ENCODE data around the gene CISD3. TPM values are rescaled to one million over a fixed set of nuclear protein-coding genes. Genes with fewer than 3 reads are reported as not detected.

CISD3 gene
- total RNA-seq, 2 experiments from 2014 or later: 4.7 to 5.7 TPM

DNA sequence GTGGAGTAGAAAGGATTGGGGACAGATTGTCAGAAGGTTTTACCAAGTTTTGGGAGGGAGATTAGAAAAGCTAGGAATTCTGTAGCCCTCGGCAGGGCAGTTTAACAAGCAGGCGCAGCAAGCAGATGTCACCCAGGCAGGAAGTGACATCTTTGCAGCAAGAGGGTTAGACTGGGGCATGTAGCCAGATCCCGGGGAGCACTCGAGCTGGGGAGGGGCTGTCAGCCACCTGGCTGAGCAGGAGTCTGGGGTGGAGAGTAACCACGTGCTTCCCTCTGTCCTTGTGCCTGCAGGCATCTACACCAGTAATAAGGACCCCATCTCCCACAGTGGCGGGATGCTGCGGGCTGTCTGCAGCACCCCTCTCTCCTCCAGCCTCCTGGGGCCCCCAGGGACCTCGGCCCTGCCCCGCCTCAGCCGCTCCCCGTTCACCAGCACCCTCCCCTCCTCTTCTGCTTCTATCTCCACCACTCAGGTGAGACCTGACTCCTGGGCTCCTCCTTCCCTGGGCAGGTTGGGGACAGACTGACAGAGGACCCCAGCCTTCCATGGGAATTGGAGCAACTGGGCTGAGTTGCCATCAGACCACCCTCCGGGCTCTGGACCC, 12.9 kb upstream of the CISD3 start:
- Histone ChIP-seq H3K4me3 (ENCODE audit: low read length) (no peak overlapping the region), H3K4me1 (ENCODE audit: insufficient read depth, low read length) (peaks cover 50% of the 10 kb centered on the region), H3K27ac (ENCODE audit: low read depth in 1 of 2, low read length in 2 of 2) (no peak overlapping the region), H3K36me3 (ENCODE audit: insufficient read depth, low read length) (peaks cover 95% of the 10 kb centered on the region), H3K27me3 (ENCODE audit: control insufficient read depth in 1 of 2, insufficient read depth in 2 of 2, low read length in 2 of 2) (no peaks in the 10 kb centered on the region), H3K9me3 (ENCODE audit: control insufficient read depth in 1 of 2, insufficient read depth in 1 of 2, low read length in 2 of 2) (no peaks in the 10 kb centered on the region)
- ChIA-PET CTCF (interaction anchor here (1.3 kb wide), 1 partner anchor 11 kb away, joined by 3 read pairs; no protein-coding TSS in a partner anchor), POLR2A (interaction anchor here (4.2 to 5.4 kb wide), 2 partner anchors 11 kb away, joined by 42 to 46 read pairs; partner anchors contain the start of gene MLLT6)
- TF ChIP-seq, protein P1, sequence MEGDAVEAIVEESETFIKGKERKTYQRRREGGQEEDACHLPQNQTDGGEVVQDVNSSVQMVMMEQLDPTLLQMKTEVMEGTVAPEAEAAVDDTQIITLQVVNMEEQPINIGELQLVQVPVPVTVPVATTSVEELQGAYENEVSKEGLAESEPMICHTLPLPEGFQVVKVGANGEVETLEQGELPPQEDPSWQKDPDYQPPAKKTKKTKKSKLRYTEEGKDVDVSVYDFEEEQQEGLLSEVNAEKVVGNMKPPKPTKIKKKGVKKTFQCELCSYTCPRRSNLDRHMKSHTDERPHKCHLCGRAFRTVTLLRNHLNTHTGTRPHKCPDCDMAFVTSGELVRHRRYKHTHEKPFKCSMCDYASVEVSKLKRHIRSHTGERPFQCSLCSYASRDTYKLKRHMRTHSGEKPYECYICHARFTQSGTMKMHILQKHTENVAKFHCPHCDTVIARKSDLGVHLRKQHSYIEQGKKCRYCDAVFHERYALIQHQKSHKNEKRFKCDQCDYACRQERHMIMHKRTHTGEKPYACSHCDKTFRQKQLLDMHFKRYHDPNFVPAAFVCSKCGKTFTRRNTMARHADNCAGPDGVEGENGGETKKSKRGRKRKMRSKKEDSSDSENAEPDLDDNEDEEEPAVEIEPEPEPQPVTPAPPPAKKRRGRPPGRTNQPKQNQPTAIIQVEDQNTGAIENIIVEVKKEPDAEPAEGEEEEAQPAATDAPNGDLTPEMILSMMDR (IDR thresholded peaks at IDR 0.05): no peak
- Mint-ChIP-seq H3K27me3 (no peaks in the 10 kb centered on the region), H3K36me3 (ENCODE audit: low read depth) (peaks cover 82% of the 10 kb centered on the region), H3K4me3 (no peak overlapping the region), H3K4me1 (ENCODE audit: low read depth) (peaks cover 27% of the 10 kb centered on the region), H3K9me3 (no peaks in the 10 kb centered on the region), H3K27ac (peak overlapping the region; percentile 46)
- ATAC-seq (ENCODE audit: poor library complexity) (no peak), DNase-seq (no peak)
- intact Hi-C loops (cut with DNase I, micrococcal nuclease): no loop called here

DNA sequence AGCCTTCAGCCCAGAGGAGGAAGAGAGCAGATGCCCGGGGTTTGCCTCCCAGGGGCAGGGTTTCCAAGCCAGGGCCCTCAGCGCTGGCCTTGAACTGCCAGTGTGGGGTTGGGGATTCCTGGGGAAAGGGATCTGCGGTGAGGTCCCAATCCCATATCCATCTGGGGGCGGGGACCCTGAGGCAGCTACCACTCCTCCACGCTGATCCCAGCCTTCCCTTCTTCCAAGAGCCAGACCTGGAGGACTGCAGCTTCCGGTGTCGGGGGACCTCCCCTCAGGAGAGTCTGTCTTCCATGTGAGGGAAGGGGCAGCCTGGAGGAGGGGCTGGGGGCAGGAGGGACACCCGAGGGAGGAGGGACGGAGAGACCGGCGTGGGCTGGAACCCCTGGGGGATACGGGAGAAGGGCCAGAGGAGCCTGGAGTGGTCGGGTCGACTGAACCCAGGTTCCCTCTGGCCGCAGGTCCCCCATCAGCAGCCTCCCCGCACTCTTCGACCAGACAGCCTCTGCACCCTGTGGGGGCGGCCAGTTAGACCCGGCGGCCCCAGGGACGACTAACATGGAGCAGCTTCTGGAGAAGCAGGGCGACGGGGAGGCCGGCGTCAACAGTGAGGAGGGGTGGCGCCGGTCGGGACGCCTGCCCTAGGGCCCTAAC, 10.7 kb upstream of the CISD3 start:
- peak overlapping the region; percentile 63 for H3K27ac Mint-ChIP-seq

DNA sequence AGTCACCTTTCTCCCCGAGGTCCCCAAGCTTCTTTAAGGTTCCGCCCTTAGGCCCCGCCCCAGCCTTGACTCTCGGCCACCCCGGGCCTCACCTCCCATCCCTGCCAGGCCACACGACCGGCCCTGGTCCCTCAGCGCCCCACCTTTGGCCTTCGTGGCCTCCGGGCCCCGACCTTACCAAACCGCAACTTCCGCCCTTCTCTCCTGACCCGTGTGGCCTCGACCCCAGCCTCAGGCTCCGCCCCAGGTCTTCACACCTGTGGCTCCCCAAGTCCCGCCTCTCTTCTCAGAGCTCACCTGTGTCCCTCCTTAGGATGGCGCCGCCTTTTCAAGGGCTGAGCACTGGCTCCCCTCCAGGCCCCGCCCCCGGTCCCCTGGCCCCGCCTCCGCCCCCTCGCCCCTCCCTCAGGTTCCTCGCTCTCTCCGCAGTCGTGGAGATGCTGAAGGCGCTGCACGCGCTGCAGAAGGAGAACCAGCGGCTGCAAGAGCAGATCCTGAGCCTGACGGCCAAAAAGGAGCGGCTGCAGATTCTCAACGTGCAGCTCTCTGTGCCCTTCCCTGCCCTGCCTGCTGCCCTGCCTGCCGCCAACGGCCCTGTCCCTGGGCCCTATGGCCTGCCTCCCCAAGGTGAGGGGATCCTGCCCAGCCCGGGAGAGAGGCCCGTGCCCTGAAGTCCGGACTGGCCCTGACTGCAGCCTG, 10.0 kb upstream of the CISD3 start:
- Histone ChIP-seq H3K36me3 (ENCODE audit: insufficient read depth, low read length) (peaks cover 89% of the 10 kb centered on the region), H3K4me3 (ENCODE audit: low read length) (no peak overlapping the region), H3K9me3 (ENCODE audit: control insufficient read depth in 1 of 2, insufficient read depth in 1 of 2, low read length in 2 of 2) (no peaks in the 10 kb centered on the region), H3K4me1 (ENCODE audit: insufficient read depth, low read length) (peaks cover 59% of the 10 kb centered on the region), H3K27ac (ENCODE audit: low read depth in 1 of 2, low read length in 2 of 2) (no peak overlapping the region), H3K27me3 (ENCODE audit: control insufficient read depth in 1 of 2, insufficient read depth in 2 of 2, low read length in 2 of 2) (no peaks in the 10 kb centered on the region)
- ChIA-PET CTCF (interaction anchor here (1.3 kb wide), 1 partner anchor 8 kb away, joined by 5 read pairs; no protein-coding TSS in a partner anchor), POLR2A (interaction anchor here (0.8 to 4.2 kb wide), 2 partner anchors 8 to 17 kb away, joined by 3 to 46 read pairs; no protein-coding TSS in a partner anchor)
- ATAC-seq (ENCODE audit: poor library complexity): no peak
- peaks cover 80% of the 10 kb centered on the region for H3K36me3 Mint-ChIP-seq (ENCODE audit: low read depth)
- no peak overlapping the region for H3K27ac Mint-ChIP-seq
- no peaks in the 10 kb centered on the region for H3K27me3 Mint-ChIP-seq
- TF ChIP-seq, protein P1 (IDR thresholded peaks at IDR 0.05): no peak
- H3K9me3 Mint-ChIP-seq: no peaks in the 10 kb centered on the region
- peak in 2 of 14 experiments; percentile 20 to 36 for DNase-seq
- H3K4me1 Mint-ChIP-seq (ENCODE audit: low read depth): peaks cover 28% of the 10 kb centered on the region
- intact Hi-C loops (cut with DNase I, micrococcal nuclease): no loop called here
- no peak overlapping the region for H3K4me3 Mint-ChIP-seq

More for the DNA sequence above, 10.7 kb upstream of the CISD3 start:
- H3K27me3 ChIP-seq (ENCODE audit: control insufficient read depth in 1 of 2, insufficient read depth in 2 of 2, low read length in 2 of 2): no peaks in the 10 kb centered on the region
- ChIA-PET CTCF (interaction anchor here (1.2 to 1.3 kb wide), 3 partner anchors 9 to 43 kb away, joined by 3 to 5 read pairs (median 4); no protein-coding TSS in a partner anchor), POLR2A (interaction anchor here (0.8 to 5.4 kb wide), 4 partner anchors 9 to 18 kb away, joined by 3 to 46 read pairs (median 24); partner anchors contain the start of gene MLLT6)
- Mint-ChIP-seq H3K27me3 (no peaks in the 10 kb centered on the region), H3K4me1 (ENCODE audit: low read depth) (peaks cover 23% of the 10 kb centered on the region), H3K9me3 (no peaks in the 10 kb centered on the region), H3K4me3 (no peak overlapping the region), H3K36me3 (ENCODE audit: low read depth) (peaks cover 82% of the 10 kb centered on the region)
- intact Hi-C loops (cut with DNase I, micrococcal nuclease): no loop called here
- ATAC-seq (ENCODE audit: poor library complexity) (no peak), DNase-seq (no peak)
- H3K36me3 ChIP-seq (ENCODE audit: insufficient read depth, low read length): peaks cover 89% of the 10 kb centered on the region
- H3K4me1 ChIP-seq (ENCODE audit: insufficient read depth, low read length): peaks cover 52% of the 10 kb centered on the region
- no peak overlapping the region for H3K4me3 ChIP-seq (ENCODE audit: low read length)
- no peak overlapping the region for H3K27ac ChIP-seq (ENCODE audit: low read depth in 1 of 2, low read length in 2 of 2)
- H3K9me3 ChIP-seq (ENCODE audit: control insufficient read depth in 1 of 2, insufficient read depth in 1 of 2, low read length in 2 of 2): no peaks in the 10 kb centered on the region
- TF ChIP-seq, protein P1 (IDR thresholded peaks at IDR 0.05): no peak

Data from CD4-positive, alpha-beta T cell (primary cell).